ENCODE data around the gene KRTAP9-9.
"Not testable (repeated sequence)": the region's sequence is repeated elsewhere in the genome, so short reads cannot be mapped to it uniquely, and the experiment has no call there.

The KRTAP9-9 gene

DNA sequence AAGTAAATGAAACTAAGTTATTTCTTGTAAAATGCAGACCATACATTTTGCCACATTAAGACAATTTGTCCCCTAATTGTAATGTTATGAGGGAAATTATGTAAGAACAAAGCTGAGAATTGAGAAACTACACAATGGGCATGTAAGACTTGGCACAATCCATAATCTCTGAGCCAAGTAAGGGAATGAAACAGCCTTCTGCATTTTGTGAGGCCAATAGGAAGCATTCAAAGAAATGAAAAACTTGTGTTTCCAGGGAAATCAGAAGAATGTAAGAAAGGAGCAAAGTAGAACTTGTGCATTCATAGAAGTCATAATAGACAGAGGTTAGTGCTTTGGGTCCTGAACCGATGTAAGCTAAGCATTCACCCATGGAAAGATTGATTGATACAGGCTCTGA lies 3.9 kb upstream of the KRTAP9-9 start:
- H3K4me1 ChIP-seq (ENCODE audit: insufficient read depth, insufficient read length), result no peaks in the 10 kb centered on the region
- H3K4me3 ChIP-seq (ENCODE audit: insufficient read length, low read depth), result no peak overlapping the region
- H3K27me3 ChIP-seq (ENCODE audit: insufficient read depth, insufficient read length), result peaks cover 7% of the 10 kb centered on the region
- DNase-seq (ENCODE audit: low read depth, low spot score), result no peak
- H3K36me3 ChIP-seq (ENCODE audit: insufficient read depth, insufficient read length, low read length), result no peaks in the 10 kb centered on the region
- TF ChIP-seq SUZ12 (IDR thresholded peaks at IDR 0.05; ENCODE audit: extremely low read depth, insufficient read depth, insufficient read length), result no peak
- no peak for TF ChIP-seq YY1 (IDR thresholded peaks at IDR 0.05; ENCODE audit: insufficient read depth, insufficient read length)
- no peak for TF ChIP-seq ZNF274 (IDR thresholded peaks at IDR 0.05; ENCODE audit: low read depth, low read length)
- H3K9ac ChIP-seq (ENCODE audit: insufficient read length, low read depth), result no peak overlapping the region
- H3K9me3 ChIP-seq (ENCODE audit: insufficient read depth, low read length), result no peaks in the 10 kb centered on the region

DNA sequence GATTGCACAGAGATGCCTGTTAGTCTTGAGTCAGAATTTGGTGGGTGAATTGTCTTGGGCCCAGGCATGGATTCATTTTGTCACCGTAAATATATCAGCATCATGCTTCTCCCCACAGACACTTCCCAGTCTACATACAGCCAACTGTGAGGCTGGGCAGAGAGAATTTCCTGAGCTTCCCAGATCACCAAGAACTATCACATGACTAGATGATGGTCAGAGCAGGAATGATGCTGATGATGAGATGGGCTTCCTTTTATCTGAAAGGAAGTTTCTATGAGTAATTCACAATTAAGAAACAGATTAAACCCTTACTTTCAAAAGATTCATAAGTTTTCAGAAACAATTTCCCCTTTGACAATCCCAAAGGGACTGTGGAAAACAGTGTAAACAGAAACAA lies 323 bp upstream of the KRTAP9-9 start:
- Histone ChIP-seq H3K9me3 (ENCODE audit: insufficient read depth, low read length) (no peaks in the 10 kb centered on the region), H3K36me3 (ENCODE audit: insufficient read depth, insufficient read length, low read length) (no peaks in the 10 kb centered on the region), H3K4me1 (ENCODE audit: insufficient read depth, insufficient read length) (no peaks in the 10 kb centered on the region), H3K4me3 (ENCODE audit: insufficient read length, low read depth) (no peak overlapping the region), H3K27me3 (ENCODE audit: insufficient read depth, insufficient read length) (peaks cover 5% of the 10 kb centered on the region), H3K9ac (ENCODE audit: insufficient read length, low read depth) (no peak overlapping the region)
- DNase-seq (ENCODE audit: low read depth, low spot score), result no peak
- TF ChIP-seq SUZ12 (IDR thresholded peaks at IDR 0.05; ENCODE audit: extremely low read depth, insufficient read depth, insufficient read length), result no peak
- TF ChIP-seq ZNF274 (IDR thresholded peaks at IDR 0.05; ENCODE audit: low read depth, low read length), result no peak
- no peak for TF ChIP-seq YY1 (IDR thresholded peaks at IDR 0.05; ENCODE audit: insufficient read depth, insufficient read length)

DNA sequence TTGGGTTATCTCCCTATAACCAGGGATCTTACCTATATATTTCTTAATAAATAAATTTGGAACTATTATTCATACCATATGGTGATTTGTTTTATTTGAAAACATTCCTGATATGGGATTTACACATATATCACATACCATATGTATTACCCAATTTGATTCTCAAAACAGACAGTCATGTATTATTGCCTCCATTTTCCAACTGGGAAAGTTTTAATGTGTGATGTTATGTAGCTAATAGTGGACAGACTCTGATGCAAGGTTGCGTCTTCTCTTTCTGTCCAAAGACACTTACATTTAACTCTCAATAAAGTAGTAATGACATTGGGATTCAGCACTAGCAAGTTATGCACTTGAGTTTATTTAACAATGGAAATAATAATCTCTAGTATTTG lies 1.1 kb downstream of the KRTAP9-9 start:
- Histone ChIP-seq H3K27me3 (ENCODE audit: insufficient read depth, insufficient read length) (peaks cover 5% of the 10 kb centered on the region), H3K9me3 (ENCODE audit: insufficient read depth, low read length) (no peaks in the 10 kb centered on the region), H3K4me3 (ENCODE audit: insufficient read length, low read depth) (no peak overlapping the region), H3K4me1 (ENCODE audit: insufficient read depth, insufficient read length) (no peaks in the 10 kb centered on the region), H3K36me3 (ENCODE audit: insufficient read depth, insufficient read length, low read length) (no peaks in the 10 kb centered on the region), H3K9ac (ENCODE audit: insufficient read length, low read depth) (no peak overlapping the region)
- no peak for DNase-seq (ENCODE audit: low read depth, low spot score)
- TF ChIP-seq ZNF274 (IDR thresholded peaks at IDR 0.05; ENCODE audit: low read depth, low read length), result no peak

DNA sequence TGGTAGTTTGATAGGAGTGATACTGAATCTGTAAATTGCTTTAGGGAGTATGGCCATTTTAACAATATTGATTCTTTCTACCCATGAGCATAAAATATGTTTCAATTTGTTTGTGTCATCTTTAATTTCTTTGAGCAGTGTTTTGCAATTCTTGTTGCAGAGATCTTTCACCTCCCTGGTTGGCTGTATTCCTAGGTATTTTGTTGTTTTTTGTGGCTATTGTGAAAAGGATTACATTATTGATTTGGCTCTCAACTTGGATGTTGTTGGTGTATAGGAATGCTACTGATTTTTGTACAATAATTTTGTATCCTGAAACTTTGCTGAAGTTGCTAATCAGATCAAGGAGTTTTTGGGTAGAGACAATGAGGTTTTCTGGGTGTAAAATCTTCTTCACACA lies 3.2 kb downstream of the KRTAP9-9 start:
- Histone ChIP-seq H3K36me3 (ENCODE audit: insufficient read depth, insufficient read length, low read length) (no peaks in the 10 kb centered on the region), H3K4me3 (ENCODE audit: insufficient read length, low read depth) (no peak overlapping the region), H3K9ac (ENCODE audit: insufficient read length, low read depth) (no peak overlapping the region), H3K9me3 (ENCODE audit: insufficient read depth, low read length) (no peaks in the 10 kb centered on the region), H3K4me1 (ENCODE audit: insufficient read depth, insufficient read length) (no peaks in the 10 kb centered on the region), H3K27me3 (ENCODE audit: insufficient read depth, insufficient read length) (peaks cover 2% of the 10 kb centered on the region)
- DNase-seq (ENCODE audit: low read depth, low spot score), result no peak
- no peak for TF ChIP-seq YY1 (IDR thresholded peaks at IDR 0.05; ENCODE audit: insufficient read depth, insufficient read length)
- no peak for TF ChIP-seq ZNF274 (IDR thresholded peaks at IDR 0.05; ENCODE audit: low read depth, low read length)
- no peak for TF ChIP-seq SUZ12 (IDR thresholded peaks at IDR 0.05; ENCODE audit: extremely low read depth, insufficient read depth, insufficient read length)

DNA sequence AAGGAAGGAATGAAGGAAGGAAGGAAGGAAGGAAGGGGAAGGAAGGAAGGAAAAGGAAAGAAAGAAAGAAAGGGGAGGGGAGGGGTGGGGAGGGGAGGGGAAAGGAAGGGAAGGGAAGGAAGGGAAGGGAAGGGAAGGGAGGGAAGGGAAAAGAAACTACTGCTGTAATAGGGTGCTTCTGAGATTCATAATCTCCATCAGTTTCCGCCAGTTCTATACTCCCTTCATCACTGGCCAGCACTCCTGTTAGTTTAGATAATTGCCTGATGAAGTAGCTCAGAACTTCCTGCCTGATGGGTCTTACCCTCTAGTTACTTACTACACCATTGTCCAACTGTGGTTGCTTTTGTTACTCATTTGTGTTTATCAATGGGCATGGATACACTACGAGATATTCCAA lies 8.0 kb downstream of the KRTAP9-9 start:
- Histone ChIP-seq H3K9me3 (ENCODE audit: insufficient read depth, low read length) (no peaks in the 10 kb centered on the region), H3K4me3 (ENCODE audit: insufficient read length, low read depth) (no peak overlapping the region), H3K36me3 (ENCODE audit: insufficient read depth, insufficient read length, low read length) (no peaks in the 10 kb centered on the region), H3K9ac (ENCODE audit: insufficient read length, low read depth) (no peak overlapping the region), H3K27me3 (ENCODE audit: insufficient read depth, insufficient read length) (peaks cover 6% of the 10 kb centered on the region), H3K4me1 (ENCODE audit: insufficient read depth, insufficient read length) (no peaks in the 10 kb centered on the region)
- DNase-seq (ENCODE audit: low read depth, low spot score), result no peak
- TF ChIP-seq YY1 (IDR thresholded peaks at IDR 0.05; ENCODE audit: insufficient read depth, insufficient read length) (no peak), SUZ12 (IDR thresholded peaks at IDR 0.05; ENCODE audit: extremely low read depth, insufficient read depth, insufficient read length) (no peak), ZNF274 (IDR thresholded peaks at IDR 0.05; ENCODE audit: low read depth, low read length) (no peak)

DNA sequence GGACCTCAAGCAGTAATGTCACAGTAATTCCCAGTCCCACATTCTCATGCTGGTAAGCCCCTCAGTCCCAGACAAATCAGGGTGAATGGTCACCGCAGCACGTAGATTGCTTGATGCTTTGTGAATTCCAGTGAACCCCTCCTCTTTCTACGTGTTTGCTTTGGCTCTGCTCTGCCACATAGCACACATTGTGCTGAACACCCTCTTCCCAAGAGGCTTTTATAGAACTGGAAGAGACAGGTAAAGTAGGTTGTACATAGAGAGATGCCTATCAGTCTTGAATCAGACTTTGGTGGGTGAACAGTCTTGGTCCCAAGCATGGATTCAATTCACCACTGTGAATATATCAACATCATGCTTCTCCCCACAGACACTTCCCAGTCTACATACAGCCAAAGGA lies 9.4 kb downstream of the KRTAP9-9 start:
- no peaks in the 10 kb centered on the region for H3K4me1 ChIP-seq (ENCODE audit: insufficient read depth, insufficient read length)
- no peak for DNase-seq (ENCODE audit: low read depth, low spot score)
- no peak overlapping the region for H3K9ac ChIP-seq (ENCODE audit: insufficient read length, low read depth)
- no peaks in the 10 kb centered on the region for H3K36me3 ChIP-seq (ENCODE audit: insufficient read depth, insufficient read length, low read length)
- no peaks in the 10 kb centered on the region for H3K9me3 ChIP-seq (ENCODE audit: insufficient read depth, low read length)
- H3K4me3 ChIP-seq (ENCODE audit: insufficient read length, low read depth), result no peak overlapping the region
- H3K27me3 ChIP-seq (ENCODE audit: insufficient read depth, insufficient read length), result peaks cover 6% of the 10 kb centered on the region
- TF ChIP-seq SUZ12 (IDR thresholded peaks at IDR 0.05; ENCODE audit: extremely low read depth, insufficient read depth, insufficient read length) (no peak), YY1 (IDR thresholded peaks at IDR 0.05; ENCODE audit: insufficient read depth, insufficient read length) (no peak)

DNA sequence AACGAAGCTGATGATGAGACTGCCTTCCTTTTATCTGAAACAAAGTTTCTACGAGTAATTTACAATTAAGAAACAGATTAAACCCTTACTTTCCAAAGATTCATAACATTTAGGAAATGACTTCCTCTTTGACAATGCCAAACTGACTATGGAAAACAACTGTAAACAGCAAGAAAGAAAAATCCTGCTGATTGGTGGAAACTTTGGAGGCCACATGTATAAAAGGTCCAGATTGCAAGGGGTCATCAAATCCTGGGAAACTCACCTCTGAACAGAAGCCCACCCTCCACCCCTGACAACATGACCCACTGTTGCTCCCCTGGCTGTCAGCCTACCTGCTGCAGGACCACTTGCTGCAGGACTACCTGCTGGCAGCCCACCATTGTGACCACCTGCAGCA lies 9.9 kb downstream of the KRTAP9-9 start, which contains the start of gene KRTAP9-6:
Gene KRTAP9-6, plus strand, starts transcription at position 301 of the 400 bp plus-strand sequence. Its CDS starts 0 bp downstream, at position 301.
- TF ChIP-seq ZNF274 (IDR thresholded peaks at IDR 0.05; ENCODE audit: low read depth, low read length) (no peak), SUZ12 (IDR thresholded peaks at IDR 0.05; ENCODE audit: extremely low read depth, insufficient read depth, insufficient read length) (no peak), YY1 (IDR thresholded peaks at IDR 0.05; ENCODE audit: insufficient read depth, insufficient read length) (no peak)
- Histone ChIP-seq H3K9ac (ENCODE audit: insufficient read length, low read depth) (no peak within 1 kb of the TSS), H3K4me3 (ENCODE audit: insufficient read length, low read depth) (no peak within 1 kb of the TSS), H3K4me1 (ENCODE audit: insufficient read depth, insufficient read length) (no peaks in the 10 kb centered on the region), H3K9me3 (ENCODE audit: insufficient read depth, low read length) (no peaks in the 10 kb centered on the region), H3K36me3 (ENCODE audit: insufficient read depth, insufficient read length, low read length) (no peaks in the 10 kb centered on the region), H3K27me3 (ENCODE audit: insufficient read depth, insufficient read length) (peaks cover 6% of the 10 kb centered on the region)
- no peak for DNase-seq (ENCODE audit: low read depth, low spot score)

DNA sequence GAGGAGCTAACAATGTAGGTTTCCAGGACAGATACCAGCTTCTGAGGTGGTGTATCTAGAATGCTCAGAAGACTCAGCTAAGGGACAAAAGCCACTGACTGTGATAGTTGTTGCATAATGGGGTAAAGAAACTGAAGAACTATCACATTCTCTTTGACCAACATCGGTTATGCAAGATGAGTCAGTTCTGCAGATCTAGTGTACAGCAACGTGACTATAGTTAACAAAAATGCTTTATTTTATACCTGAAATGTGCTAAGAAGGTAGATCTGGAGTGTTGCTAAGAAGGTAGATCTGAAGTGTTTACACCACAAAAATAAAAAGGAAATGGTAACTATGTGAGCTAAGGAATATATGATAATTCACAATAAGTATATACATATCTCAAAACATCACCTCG lies 12.5 kb downstream of the KRTAP9-9 start:
- H3K4me1 ChIP-seq (ENCODE audit: insufficient read depth, insufficient read length), result no peaks in the 10 kb centered on the region
- no peak overlapping the region for H3K9ac ChIP-seq (ENCODE audit: insufficient read length, low read depth)
- peaks cover 8% of the 10 kb centered on the region for H3K27me3 ChIP-seq (ENCODE audit: insufficient read depth, insufficient read length)
- no peak for DNase-seq (ENCODE audit: low read depth, low spot score)
- H3K4me3 ChIP-seq (ENCODE audit: insufficient read length, low read depth), result no peak overlapping the region
- no peaks in the 10 kb centered on the region for H3K9me3 ChIP-seq (ENCODE audit: insufficient read depth, low read length)
- no peaks in the 10 kb centered on the region for H3K36me3 ChIP-seq (ENCODE audit: insufficient read depth, insufficient read length, low read length)
- TF ChIP-seq SUZ12 (IDR thresholded peaks at IDR 0.05; ENCODE audit: extremely low read depth, insufficient read depth, insufficient read length) (no peak), YY1 (IDR thresholded peaks at IDR 0.05; ENCODE audit: insufficient read depth, insufficient read length) (no peak), ZNF274 (IDR thresholded peaks at IDR 0.05; ENCODE audit: low read depth, low read length) (no peak)

DNA sequence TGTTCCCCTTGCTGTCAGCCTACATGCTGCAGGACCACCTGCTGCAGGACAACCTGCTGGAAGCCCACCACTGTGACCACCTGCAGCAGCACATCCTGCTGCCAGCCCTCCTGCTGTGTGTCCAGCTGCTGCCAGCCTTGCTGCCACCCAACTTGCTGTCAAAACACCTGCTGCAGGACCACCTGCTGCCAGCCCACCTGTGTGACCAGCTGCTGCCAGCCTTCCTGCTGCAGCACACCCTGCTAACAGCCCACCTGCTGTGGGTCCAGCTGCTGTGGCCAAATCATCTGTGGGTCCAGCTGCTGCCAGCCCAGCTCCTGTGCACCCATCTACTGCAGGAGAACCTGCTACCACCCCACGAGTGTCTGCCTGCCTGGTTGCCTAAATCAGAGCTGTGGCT lies 16.1 kb downstream of the KRTAP9-9 start:
- not testable (repeated sequence) for DNase-seq (ENCODE audit: low read depth, low spot score); H3K36me3 ChIP-seq (ENCODE audit: insufficient read depth, insufficient read length, low read length)

More for the DNA sequence above, 16.1 kb downstream of the KRTAP9-9 start:
- not testable (repeated sequence) for H3K4me3 ChIP-seq (ENCODE audit: insufficient read length, low read depth); H3K27me3 ChIP-seq (ENCODE audit: insufficient read depth, insufficient read length); H3K4me1 ChIP-seq (ENCODE audit: insufficient read depth, insufficient read length); H3K9me3 ChIP-seq (ENCODE audit: insufficient read depth, low read length); H3K9ac ChIP-seq (ENCODE audit: insufficient read length, low read depth)

Measured in NT2/D1 (cell line).